Heart left ventricle (tissue), 16 donors: ENCODE results near the gene ATG2B. TPM values are rescaled to one million over a fixed set of nuclear protein-coding genes. Genes with fewer than 3 reads are reported as not detected.

ENCODE experiments used
- ATAC-seq, 4 donors: fragments of 200-7000 bp; cut with Tn5 transposase; one replicate each; pipeline ENCODE4 v1.9.1; 2020 to 2022; ENCODE audit warnings: moderate library complexity in 4 of 4, mild to moderate bottlenecking in 3 of 4, moderate number of reproducible peaks in 1 of 4
- DNase-seq, 5 donors: peaks; one replicate each; pipeline ENCODE4 v3.0.0-alpha.2; 2020
- H3K27ac ChIP-seq, 12 donors: fragments of 200-600 bp; sonication (generic) in 4 of 12; one replicate each; pipeline versions ENCODE4 v1.5.0 to v1.8.0; 2016 to 2022; ENCODE audit warnings: mild to moderate bottlenecking in 2 of 12
- H3K27me3 ChIP-seq, 9 donors: fragments of 200-600 bp; sonication (generic) in 2 of 9; one replicate each; pipeline versions ENCODE4 v1.5.1 to v1.8.0; 2016 to 2022; ENCODE audit warnings: mild to moderate bottlenecking in 3 of 9
- H3K36me3 ChIP-seq, 9 donors: fragments of 200-600 bp; sonication (generic) in 2 of 9; one replicate each; pipeline versions ENCODE4 v1.5.0 to v1.8.0; 2018 to 2022; ENCODE audit warnings: mild to moderate bottlenecking in 2 of 9
- H3K4me1 ChIP-seq, 12 donors: fragments of 200-600 bp; sonication (generic) in 4 of 12; one replicate each; pipeline versions ENCODE4 v1.5.0 to v1.8.0; 2016 to 2022; ENCODE audit warnings: mild to moderate bottlenecking in 3 of 12
- H3K4me3 ChIP-seq, 12 donors: fragments of 200-600 bp; sonication (generic) in 4 of 12; one replicate each; pipeline versions ENCODE4 v1.5.0 to v1.8.0; 2017 to 2022; ENCODE audit warnings: mild to moderate bottlenecking in 9 of 12, moderate library complexity in 4 of 12
- H3K9me3 ChIP-seq, 12 donors: fragments of 200-600 bp; sonication (generic) in 4 of 12; one replicate each; pipeline versions ENCODE4 v1.5.0 to v1.8.0; 2016 to 2022; ENCODE audit warnings: mild to moderate bottlenecking in 1 of 12
- CTCF ChIP-seq, 12 donors: fragments of 200-600 bp; sonication (generic) in 4 of 12; IDR thresholded peaks; one replicate each; pipeline versions ENCODE4 v1.5.0 to v1.8.0; 2018 to 2022; ENCODE audit warnings: antibody characterized with exemption in 12 of 12, mild to moderate bottlenecking in 5 of 12
- POLR2A ChIP-seq, 2 donors: fragments of 450-650 bp; IDR thresholded peaks; one replicate each; pipeline ENCODE4 v1.6.1; 2017; ENCODE audit warnings: antibody characterized with exemption in 2 of 2, mild to moderate bottlenecking in 2 of 2, moderate library complexity in 2 of 2
- WGBS, 4 donors: extraction: QIAGEN DNeasy Blood & Tissue Kit in 2 of 4; methylation state at CpG; one replicate each; pipeline versions ENCODE4 v1.1.5 to v1.1.7; 2013 to 2018; 5-methylcytosine and 5-hydroxymethylcytosine counted together
- intact Hi-C, 10 donors: fragments of 100-400 bp; cut with DNase I; formaldehyde crosslinking; loops; one replicate each; pipeline versions ENCODE4 v1.11.1 to v1.14.2; 2022
- polyA plus RNA-seq, 2 donors: library from polyadenylated mRNA; stranded (reverse); fragments of 200-250 nt; gene quantifications; one replicate each; pipeline ENCODE4 v1.2.3, GENCODE V29; 2013
- total RNA-seq, 9 donors: library from RNA; depleted of rRNA in 2 of 9; stranded (reverse); fragments of >200 nt in 2 of 9; fragmentation: NEBNext Ultra II Directional in 3 of 9; extraction: Animal tissue kit (Norgen Biotek cat#: 25700) in 3 of 9; gene quantifications; one replicate each; pipeline versions ENCODE4 v1.1.0 to v1.2.4, GENCODE V29; 2016 to 2023
- donor health status: ischemic (EF 13 %, LVEDD 7.1; RV severe dilation, severe dysfunction).
- donor health status: healthy with polysubstance abuse.
- donor health status: DM: no; HTN: yes; CAD: no.
- donor health status: DM: no; HTN: no; CAD: no.
- donor health status: ischemic (EF 25% LVEDD 6.9; RV normal size, moderate dysfunction).
- donor health status: ischemic (EF 25% LVEDD 5.7; RV mildly dilated, moderate dysfunction).
- donor health status: healthy.
- donor health status: DM: yes; HTN: yes; CAD: no.
- donor health status: ischemic (EF 35%, LVEDD 5.7; RV mildly dilated, moderate dysfunction).
- donor health status: nonischemic (EF 11% LVEDD 7.7; RV severe dilation, severe dysfunction).
- donor health status: DM: yes; HTN: yes; CAD: no.
- donor health status: PGD.
- donor health status: ischemic (EF 29% LVEDD 5.4; RV normal size, mild dysfunction).
- donor health status: nonischemic (EF 23%, LVEDD 6.1; RV moderate dilation, normal function).

Gene ATG2B
- total and polyA plus RNA-seq, 11 donors: 2.7 to 19.5 (median 15.6) TPM

GRCh38 chr14:96299441-96299840 is 63.7 kb downstream of the ATG2B start:
- intact Hi-C loops: loop anchor here in 7 of 10 donors (2.0 to 5.0 kb wide), 2 partner anchors 123 to 125 kb away; no protein-coding TSS in a partner anchor

GRCh38 chr14:96297997-96298515 is 65.1 kb downstream of the ATG2B start:
- Histone ChIP-seq H3K36me3 (peaks cover 0 to 76% (median 63%) of the 10 kb centered on the region in 9 donors), H3K27ac (no peak overlapping the region)
- intact Hi-C loops: loop anchor here (2.0 to 5.0 kb wide), 2 partner anchors 124 to 127 kb away; no protein-coding TSS in a partner anchor

More at GRCh38 chr14:96299441-96299840, 63.7 kb downstream of the ATG2B start:
- Histone ChIP-seq H3K9me3 (no peaks in the 10 kb centered on the region), H3K4me3 (no peak overlapping the region), H3K4me1 (no peaks in the 10 kb centered on the region), H3K36me3 (peaks cover 0 to 76% (median 65%) of the 10 kb centered on the region in 9 donors), H3K27ac (no peak overlapping the region), H3K27me3 (no peaks in the 10 kb centered on the region)
- ATAC-seq (no peak), DNase-seq (no peak)
- 54 to 73% (median 57%) methylated on average over 3 of the region's 3 CpGs for WGBS, 4 donors
- no peak for TF ChIP-seq POLR2A (IDR thresholded peaks at IDR 0.05)

GRCh38 chr14:96297000-96297399 is 66.1 kb downstream of the ATG2B start:
- WGBS, 4 donors: 95 to 98% (median 96%) methylated on average over 2 of the region's 2 CpGs
- no peak overlapping the region for H3K4me3 ChIP-seq
- TF ChIP-seq POLR2A (IDR thresholded peaks at IDR 0.05) (no peak), CTCF (IDR thresholded peaks at IDR 0.05) (peak; percentile 28 to 64 (median 50))
- ATAC-seq (no peak), DNase-seq (no peak)
- intact Hi-C loops: loop anchor here in 9 of 10 donors (2.0 to 5.0 kb wide), 2 partner anchors 125 to 128 kb away; no protein-coding TSS in a partner anchor
- H3K27ac ChIP-seq: no peak overlapping the region
- H3K27me3 ChIP-seq: no peaks in the 10 kb centered on the region
- peaks cover 0 to 76% (median 63%) of the 10 kb centered on the region in 9 donors for H3K36me3 ChIP-seq
- no peaks in the 10 kb centered on the region for H3K9me3 ChIP-seq
- no peaks in the 10 kb centered on the region for H3K4me1 ChIP-seq

More at GRCh38 chr14:96297997-96298515, 65.1 kb downstream of the ATG2B start:
- no peak overlapping the region for H3K4me3 ChIP-seq
- DNase-seq (no peak), ATAC-seq (no peak)
- H3K27me3 ChIP-seq: no peaks in the 10 kb centered on the region
- TF ChIP-seq CTCF (IDR thresholded peaks at IDR 0.05) (no peak), POLR2A (IDR thresholded peaks at IDR 0.05) (no peak)
- H3K4me1 ChIP-seq: no peaks in the 10 kb centered on the region
- no peaks in the 10 kb centered on the region for H3K9me3 ChIP-seq
- WGBS, 4 donors: 94 to 97% (median 95%) methylated on average over 4 of the region's 4 CpGs

- Histone ChIP-seq H3K4me1 (no peaks in the 10 kb centered on the region), H3K27me3 (no peaks in the 10 kb centered on the region), H3K9me3 (no peaks in the 10 kb centered on the region), H3K27ac (no peak overlapping the region), H3K36me3 (peaks cover 0 to 76% (median 63%) of the 10 kb centered on the region in 9 donors), H3K4me3 (no peak overlapping the region)
- intact Hi-C loops: no loop called here
- 83 to 88% (median 86%) methylated on average over 7 of the region's 7 CpGs for WGBS, 4 donors
- no peak for DNase-seq
- no peak for ATAC-seq
- no peak for TF ChIP-seq POLR2A (IDR thresholded peaks at IDR 0.05)
- no peak for TF ChIP-seq CTCF (IDR thresholded peaks at IDR 0.05)
These were observed 68.9 kb downstream of the ATG2B start for GRCh38 chr14:96294246-96294645.
